Measurements from ENCODE around the gene RRP1. TPM values are rescaled to one million over a fixed set of nuclear protein-coding genes. Genes with fewer than 3 reads are reported as not detected.

Gene RRP1
- total RNA-seq, 1 donor from 2014 or later, result 12.6 TPM

GRCh38 chr21:43800566-43800965 is 11.2 kb downstream of the RRP1 start:
- no peak for DNase-seq (ENCODE audit: low read depth in 2 of 2)

GRCh38 chr21:43801006-43801783 is 11.8 kb downstream of the RRP1 start:
- no peak for DNase-seq (ENCODE audit: low read depth in 2 of 2)

GRCh38 chr21:43802713-43803313 is 13.4 kb downstream of the RRP1 start:
- no peak for DNase-seq (ENCODE audit: low read depth in 2 of 2)

- no peak for DNase-seq (ENCODE audit: low read depth in 2 of 2)
These were observed 14.4 kb downstream of the RRP1 start for GRCh38 chr21:43803558-43804300.

- DNase-seq (ENCODE audit: low read depth in 2 of 2), result no peak
These were observed 16.0 kb downstream of the RRP1 start for GRCh38 chr21:43805275-43805800.

- no peak for DNase-seq (ENCODE audit: low read depth in 2 of 2)
These were observed 16.8 kb downstream of the RRP1 start for GRCh38 chr21:43806017-43806710.

- no peak for DNase-seq (ENCODE audit: low read depth in 2 of 2)
These were observed 19.0 kb downstream of the RRP1 start for GRCh38 chr21:43808367-43808766.

GRCh38 chr21:43808832-43809251 is 19.5 kb downstream of the RRP1 start:
- no peak for DNase-seq (ENCODE audit: low read depth in 2 of 2)

- DNase-seq (ENCODE audit: low read depth in 2 of 2), result no peak
These were observed 20.0 kb downstream of the RRP1 start for GRCh38 chr21:43809346-43809799.

GRCh38 chr21:43809853-43810504 is 20.6 kb downstream of the RRP1 start:
- DNase-seq (ENCODE audit: low read depth in 2 of 2), result no peak

- peak; percentile 38 to 64 for DNase-seq (ENCODE audit: low read depth in 2 of 2)
These were observed 21.3 kb downstream of the RRP1 start for GRCh38 chr21:43810505-43811261.

GRCh38 chr21:43811262-43812105 is 22.1 kb downstream of the RRP1 start:
- no peak for DNase-seq (ENCODE audit: low read depth in 2 of 2)

GRCh38 chr21:43812139-43812821 is 22.9 kb downstream of the RRP1 start:
- DNase-seq (ENCODE audit: low read depth in 2 of 2), result peak in 1 of 2 donors; percentile 34

- DNase-seq (ENCODE audit: low read depth in 2 of 2), result no peak
These were observed 23.7 kb downstream of the RRP1 start for GRCh38 chr21:43812957-43813655.

- DNase-seq (ENCODE audit: low read depth in 2 of 2), result no peak
These were observed 24.2 kb downstream of the RRP1 start for GRCh38 chr21:43813656-43813980.

- DNase-seq (ENCODE audit: low read depth in 2 of 2), result no peak
These were observed 25.1 kb downstream of the RRP1 start for GRCh38 chr21:43814215-43815106.

- DNase-seq (ENCODE audit: low read depth in 2 of 2), result no peak
These were observed 25.8 kb downstream of the RRP1 start for GRCh38 chr21:43815107-43815613.
